ENCODE results near the gene SPATA46. TPM values are rescaled to one million over a fixed set of nuclear protein-coding genes. Genes with fewer than 3 reads are reported as not detected.

Gene SPATA46

GRCh38 chr1:162326559-162326958, 50.1 kb downstream of the SPATA46 start:
- no peaks in the 10 kb centered on the region for H3K4me1 ChIP-seq (ENCODE audit: control insufficient read depth, low read depth, low read length)

GRCh38 chr1:162324396-162324795, 52.3 kb downstream of the SPATA46 start:
- Histone ChIP-seq H3K79me1 (ENCODE audit: low read length) (no peaks in the 10 kb centered on the region), H4K8ac (ENCODE audit: low read depth, low read length) (no peak overlapping the region), H3K27me3 (ENCODE audit: insufficient read depth, low read length, poor library complexity) (no peaks in the 10 kb centered on the region), H3K79me2 (ENCODE audit: control insufficient read depth, insufficient read depth, low read length) (no peaks in the 10 kb centered on the region), H3K56ac (ENCODE audit: low read length) (no peak overlapping the region), H2AK5ac (ENCODE audit: low read length) (no peak overlapping the region), H3K18ac (ENCODE audit: low read length) (no peak overlapping the region), H3K9ac (ENCODE audit: low read length) (no peak overlapping the region), H3K4ac (ENCODE audit: low read depth, low read length) (no peak overlapping the region), H2BK5ac (ENCODE audit: low read length) (no peak overlapping the region), H3K27ac (ENCODE audit: low read depth, low read length) (no peak overlapping the region), H4K5ac (ENCODE audit: low read length) (no peak overlapping the region), H3K4me3 (ENCODE audit: low read length) (no peak overlapping the region), H3K4me2 (ENCODE audit: low read length) (no peak overlapping the region), H3K23ac (ENCODE audit: low read length) (no peak overlapping the region), H2BK15ac (replicated peaks; ENCODE audit: low read depth) (no peak overlapping the region), H2BK120ac (ENCODE audit: low read depth, low read length) (no peak overlapping the region), H3K4me1 (ENCODE audit: control insufficient read depth, low read depth, low read length) (no peaks in the 10 kb centered on the region), H3K36me3 (ENCODE audit: control insufficient read depth, insufficient read depth, low read length) (no peaks in the 10 kb centered on the region)
- no CpG with 5 or more reads among the region's 2 CpGs for WGBS (ENCODE audit: extremely low coverage, insufficient coverage, low lambda C conversion rate)
- DNase-seq: no peak

More at GRCh38 chr1:162326559-162326958, 50.1 kb downstream of the SPATA46 start:
- Histone ChIP-seq H2AK5ac (ENCODE audit: low read length) (no peak overlapping the region), H3K36me3 (ENCODE audit: control insufficient read depth, insufficient read depth, low read length) (no peaks in the 10 kb centered on the region), H3K23ac (ENCODE audit: low read length) (no peak overlapping the region), H2BK15ac (replicated peaks; ENCODE audit: low read depth) (no peak overlapping the region), H3K27me3 (ENCODE audit: insufficient read depth, low read length, poor library complexity) (no peaks in the 10 kb centered on the region), H2BK120ac (ENCODE audit: low read depth, low read length) (no peak overlapping the region), H3K56ac (ENCODE audit: low read length) (no peak overlapping the region), H4K5ac (ENCODE audit: low read length) (no peak overlapping the region), H3K79me1 (ENCODE audit: low read length) (no peaks in the 10 kb centered on the region), H3K4ac (ENCODE audit: low read depth, low read length) (no peak overlapping the region), H3K27ac (ENCODE audit: low read depth, low read length) (no peak overlapping the region), H2BK5ac (ENCODE audit: low read length) (no peak overlapping the region), H3K18ac (ENCODE audit: low read length) (no peak overlapping the region), H4K8ac (ENCODE audit: low read depth, low read length) (no peak overlapping the region), H3K9ac (ENCODE audit: low read length) (no peak overlapping the region), H3K4me2 (ENCODE audit: low read length) (no peak overlapping the region), H3K4me3 (ENCODE audit: low read length) (no peak overlapping the region), H3K79me2 (ENCODE audit: control insufficient read depth, insufficient read depth, low read length) (no peaks in the 10 kb centered on the region)
- DNase-seq: no peak

Small RNAs within 50 kb of the gene (small RNA-seq; reads per million reads assigned to genes)
- gene MIR556 (ENCODE audit: insufficient read depth): 30.3 reads per million, percentile 93 among the genes with 10 or more reads in this experiment
- not detected for gene RNA5SP61 (ENCODE audit: insufficient read depth)

Data from mesendoderm (in vitro differentiated cells).